SK-N-SH treated with all-trans-retinoic acid at 6 μM for 48 hours (cell line): ENCODE data around the gene MUC5B.

Experiments used
- CSDC2 ChIP-seq: fragments of 250-450 bp; sonication (Bioruptor Pico); IDR thresholded peaks from 2 replicates; pipeline ENCODE4 v1.5.0; 2020; ENCODE audit warnings: mild to moderate bottlenecking, moderate library complexity
- CSRNP3 ChIP-seq: fragments of 250-450 bp; sonication (Bioruptor Pico); IDR thresholded peaks from 2 replicates; pipeline ENCODE4 v1.5.1; 2021; ENCODE audit warnings: mild to moderate bottlenecking, moderate library complexity
- GLIS3 ChIP-seq: fragments of 250-450 bp; sonication (Bioruptor Pico); IDR thresholded peaks from 2 replicates; pipeline ENCODE4 v1.5.0; 2020; ENCODE audit warnings: mild to moderate bottlenecking, moderate library complexity
- PATZ1 ChIP-seq: fragments of 250-450 bp; sonication (Bioruptor Pico); IDR thresholded peaks from 2 replicates; pipeline ENCODE4 v1.8.0; 2020; ENCODE audit warnings: mild to moderate bottlenecking, moderate library complexity, borderline replicate concordance
- SNAI2 ChIP-seq: fragments of 250-450 bp; sonication (Bioruptor Pico); IDR thresholded peaks from 2 replicates; pipeline ENCODE4 v1.5.0; 2020; ENCODE audit warnings: mild to moderate bottlenecking, moderate library complexity
- ZFP30 ChIP-seq: fragments of 450-650 bp; formaldehyde crosslinking; IDR thresholded peaks from 2 replicates; pipeline ENCODE4 v1.5.0; 2022; ENCODE audit warnings: mild to moderate bottlenecking, moderate library complexity
- ZNF8 ChIP-seq: fragments of 450-650 bp; formaldehyde crosslinking; IDR thresholded peaks from 2 replicates; pipeline ENCODE4 v1.5.0; 2020; ENCODE audit warnings: mild to moderate bottlenecking, moderate library complexity

GRCh38 chr11:1192741-1193325, 30.0 kb upstream of the MUC5B start:
- TF ChIP-seq CSDC2 (CRISPR knock-in tag) (no peak), SNAI2 (no peak), PATZ1 (CRISPR knock-in tag) (no peak), ZFP30 (no peak), ZNF8 (CRISPR knock-in tag) (no peak), GLIS3 (CRISPR knock-in tag) (no peak), CSRNP3 (CRISPR knock-in tag) (no peak)
